T-cell (primary cell): ENCODE results near the gene LRP5. TPM values are rescaled to one million over a fixed set of nuclear protein-coding genes. Genes with fewer than 3 reads are reported as not detected.
"Not testable (repeated sequence)": the region's sequence is repeated elsewhere in the genome, so short reads cannot be mapped to it uniquely, and the experiment has no call there.

ENCODE experiments used
- ATAC-seq, 4 experiments: fragments of 200-7000 bp in 3 of 4; fragments of 150-1000 bp in 1 of 4; cut with Tn5 transposase; replicated peaks in 1 of 4; 1 replicate in 3 of 4; 2 replicates in 1 of 4; pipeline ENCODE4 v1.10.0; 2021; ENCODE audit warnings: moderate library complexity in 3 of 4, mild to moderate bottlenecking in 2 of 4, moderate number of reproducible peaks in 1 of 4
- CTCF ChIA-PET, 2 donors: fragments of 300-600 bp; sonication (Branson Sonifier 250); formaldehyde crosslinking; loops; one replicate each; lab custom pipeline; 2022; ENCODE audit warnings: antibody characterized with exemption in 2 of 2; lab: Charles Lee
- POLR2A ChIA-PET, 2 donors: fragments of 300-600 bp; sonication (Branson Sonifier 250); formaldehyde crosslinking; loops; one replicate each; lab custom pipeline; 2022; ENCODE audit warnings: antibody characterized with exemption in 2 of 2; lab: Charles Lee
- DNase-seq, 35 experiments: peaks; one replicate each; pipeline versions ENCODE4 v3.0.0 to v3.0.0-alpha.2; 2013 to 2023
- H3K27ac ChIP-seq: one replicate; pipeline ENCODE4 v1.5.1; 2013; ENCODE audit warnings: low read length
- H3K27me3 ChIP-seq, 2 experiments: replicated peaks in 1 of 2; 1 replicate in 1 of 2; 2 replicates in 1 of 2; pipeline versions ENCODE4 v1.6.1 to v1.7.0; 2013; ENCODE audit warnings: low read length in 1 of 2, mixed read lengths in 1 of 2; ENCODE audit not compliant: control insufficient read depth in 2 of 2, insufficient read depth in 2 of 2; ENCODE audit errors: extremely low read depth in 1 of 2
- H3K36me3 ChIP-seq, 2 donors: 1 replicate in 1 of 2; 2 replicates in 1 of 2; pipeline versions ENCODE4 v1.6.1 to v1.7.0; 2013; ENCODE audit warnings: low read length in 1 of 2; ENCODE audit not compliant: control insufficient read depth in 2 of 2, insufficient read depth in 1 of 2; ENCODE audit errors: extremely low read depth in 1 of 2
- H3K4me1 ChIP-seq, 2 experiments: 1 replicate in 1 of 2; 2 replicates in 1 of 2; pipeline versions ENCODE4 v1.6.1 to v1.7.0; 2013; ENCODE audit warnings: low read length in 2 of 2, mixed read lengths in 1 of 2; ENCODE audit not compliant: insufficient read depth in 2 of 2, control insufficient read depth in 1 of 2; ENCODE audit errors: extremely low read depth in 1 of 2
- H3K4me3 ChIP-seq, 2 donors: 1 replicate in 1 of 2; 2 replicates in 1 of 2; pipeline versions ENCODE4 v1.5.1 to v1.7.0; 2013; ENCODE audit warnings: mild to moderate bottlenecking in 2 of 2, low read length in 1 of 2, moderate library complexity in 1 of 2; ENCODE audit not compliant: control insufficient read depth in 1 of 2; ENCODE audit errors: extremely low read depth in 1 of 2
- H3K9me3 ChIP-seq: 2 replicates; pipeline ENCODE4 v1.7.0; 2013
- H3K27ac Mint-ChIP-seq, 2 donors: one replicate each; pipeline ENCODE4 v1.8.0; 2020 to 2021; ENCODE audit warnings: mild to moderate bottlenecking in 2 of 2, mixed read lengths in 2 of 2
- H3K27me3 Mint-ChIP-seq, 2 donors: one replicate each; pipeline ENCODE4 v1.8.0; 2021 to 2022; ENCODE audit warnings: mixed read lengths in 2 of 2
- H3K36me3 Mint-ChIP-seq: one replicate; pipeline ENCODE4 v1.8.0; 2021; ENCODE audit warnings: mixed read lengths
- H3K4me1 Mint-ChIP-seq, 3 donors: one replicate each; pipeline ENCODE4 v1.8.0; 2020 to 2022; ENCODE audit warnings: mixed read lengths in 3 of 3, mild to moderate bottlenecking in 1 of 3
- H3K4me3 Mint-ChIP-seq, 3 donors: one replicate each; pipeline ENCODE4 v1.8.0; 2020 to 2022; ENCODE audit warnings: mild to moderate bottlenecking in 3 of 3, mixed read lengths in 3 of 3, moderate library complexity in 3 of 3
- H3K9me3 Mint-ChIP-seq, 3 donors: one replicate each; pipeline ENCODE4 v1.8.0; 2020 to 2022; ENCODE audit warnings: mixed read lengths in 3 of 3
- WGBS: methylation state at CpG from one replicate; pipeline ENCODE4 v1.1.5; 2013; ENCODE audit warnings: missing lambda C conversion rate; ENCODE audit not compliant: insufficient coverage; 5-methylcytosine and 5-hydroxymethylcytosine counted together
- total RNA-seq, 35 experiments: library from RNA in 6 of 35; stranded (reverse) in 6 of 35; fragments of 120-200 nt in 1 of 35; gene quantifications; one replicate each; pipeline versions ENCODE4 v1.2.1 to v1.2.4 and lab custom pipeline; 2013 to 2026

The LRP5 gene
- total RNA-seq, 5 donors from 2014 or later (not counting 1 experiment from before 2014, with no cell fraction given) = 1.8 to 11.3 (median 7.0) TPM

DNA sequence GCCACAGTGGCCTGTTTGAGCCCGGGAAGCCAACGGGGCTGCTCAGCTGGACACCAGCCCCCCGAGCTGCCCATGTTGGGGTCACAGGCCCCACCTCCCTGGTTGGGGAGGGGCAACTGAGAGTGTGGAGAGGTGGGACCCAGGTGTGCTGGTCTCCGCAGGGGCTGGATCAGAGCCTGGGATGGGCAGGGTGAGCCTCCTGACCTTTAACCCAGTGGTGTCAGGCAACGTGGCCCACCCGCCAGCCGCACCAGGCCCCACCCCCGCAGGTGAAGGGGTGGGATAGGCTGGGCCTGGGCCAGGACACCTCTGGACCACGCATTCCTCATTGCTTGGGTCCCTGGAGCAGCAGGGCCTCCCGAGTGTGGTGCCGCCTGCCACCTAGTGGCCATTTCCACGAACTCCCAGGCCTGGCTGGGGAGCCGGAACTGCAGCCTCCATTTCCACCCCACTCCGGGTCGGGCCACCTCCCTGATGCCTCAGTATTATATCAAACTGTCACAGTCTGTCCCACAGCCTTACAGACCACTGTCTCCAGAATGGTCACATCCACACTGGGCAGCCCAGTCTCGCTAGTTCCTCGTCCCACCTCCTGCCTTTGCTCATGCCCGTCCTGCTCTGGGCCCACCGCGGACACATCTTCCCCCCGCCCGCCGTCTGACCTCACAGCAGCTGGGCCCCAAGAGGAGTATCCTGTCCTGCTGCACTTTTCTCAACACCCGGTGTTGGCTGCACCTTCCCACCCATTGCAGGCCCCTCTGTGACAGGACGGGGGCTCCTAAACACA is 134.8 kb downstream of the LRP5 start:
- H3K9me3 ChIP-seq = no peaks in the 10 kb centered on the region
- no peak overlapping the region for H3K27ac Mint-ChIP-seq
- 45% methylated on average over 20 of the region's 25 CpGs for WGBS
- peaks cover 0 to 2% of the 10 kb centered on the region in 2 experiments for H3K27me3 ChIP-seq
- ChIA-PET POLR2A (no interaction called here), CTCF (interaction anchor here in 1 of 2 donors (0.6 kb wide), 1 partner anchor 1160 kb away, joined by 3 read pairs; no protein-coding TSS in a partner anchor)
- no peaks in the 10 kb centered on the region for H3K27me3 Mint-ChIP-seq
- no peak overlapping the region for H3K4me3 Mint-ChIP-seq
- peaks cover 0 to 11% of the 10 kb centered on the region in 2 experiments for H3K4me1 ChIP-seq
- no peaks in the 10 kb centered on the region for H3K36me3 Mint-ChIP-seq
- no peak overlapping the region for H3K4me3 ChIP-seq
- no peak overlapping the region for H3K27ac ChIP-seq
- DNase-seq (peak; percentile 46 to 85 (median 69)), ATAC-seq (peak; percentile 95 to 99 (median 96))
- H3K36me3 ChIP-seq = no peaks in the 10 kb centered on the region
- H3K4me1 Mint-ChIP-seq = peaks cover 4 to 5% (median 4%) of the 10 kb centered on the region in 3 donors
- H3K9me3 Mint-ChIP-seq = no peaks in the 10 kb centered on the region

DNA sequence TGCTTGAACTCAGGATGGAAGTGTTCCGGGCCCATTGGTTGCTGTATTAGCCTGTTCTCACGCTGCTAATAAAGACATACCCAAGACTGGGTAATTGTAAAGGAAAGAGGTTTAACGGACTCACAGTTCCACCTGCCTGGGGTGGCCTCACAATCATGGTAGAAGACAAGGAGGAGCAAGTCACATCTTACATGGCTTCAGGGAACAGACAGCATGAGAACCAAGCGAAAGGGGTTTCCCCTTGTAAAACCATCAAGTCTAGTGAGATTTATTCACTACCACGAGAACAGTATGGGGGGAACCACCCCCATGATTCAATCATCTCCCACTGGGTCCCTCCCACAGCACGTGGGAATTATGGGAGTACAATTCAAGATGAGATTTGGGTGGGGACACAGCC is 135.5 kb downstream of the LRP5 start:
- H3K27me3 ChIP-seq, H3K4me3 ChIP-seq, H3K27me3 Mint-ChIP-seq, H3K4me3 Mint-ChIP-seq, POLR2A ChIA-PET, H3K9me3 ChIP-seq, H3K36me3 Mint-ChIP-seq, ATAC-seq, DNase-seq, H3K27ac ChIP-seq, H3K36me3 ChIP-seq, H3K9me3 Mint-ChIP-seq, H3K27ac Mint-ChIP-seq, CTCF ChIA-PET, H3K4me1 Mint-ChIP-seq: not testable (repeated sequence)
- peaks cover 0 to 11% of the 10 kb centered on the region in 2 experiments for H3K4me1 ChIP-seq
- no CpG with 5 or more reads among the region's 6 CpGs for WGBS

DNA sequence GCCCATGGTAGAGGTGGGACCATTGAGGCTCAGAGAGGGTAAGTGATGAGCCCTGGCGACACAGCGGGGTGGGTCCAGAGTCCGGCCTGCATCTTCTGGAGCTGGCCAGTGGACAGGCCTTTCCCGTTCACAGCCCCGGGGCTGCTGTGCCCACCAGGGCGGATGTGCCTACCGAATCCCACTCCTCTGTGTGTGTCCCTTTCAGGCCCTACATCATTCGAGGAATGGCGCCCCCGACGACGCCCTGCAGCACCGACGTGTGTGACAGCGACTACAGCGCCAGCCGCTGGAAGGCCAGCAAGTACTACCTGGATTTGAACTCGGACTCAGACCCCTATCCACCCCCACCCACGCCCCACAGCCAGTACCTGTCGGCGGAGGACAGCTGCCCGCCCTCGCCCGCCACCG is 136.2 kb downstream of the LRP5 start:
- Histone ChIP-seq H3K36me3 (no peaks in the 10 kb centered on the region), H3K4me3 (no peak overlapping the region), H3K4me1 (peaks cover 0 to 11% of the 10 kb centered on the region in 2 experiments), H3K27me3 (peaks cover 0 to 2% of the 10 kb centered on the region in 2 experiments), H3K9me3 (no peaks in the 10 kb centered on the region), H3K27ac (no peak overlapping the region)
- 97% methylated on average over 17 of the region's 25 CpGs for WGBS
- no peak overlapping the region for H3K4me3 Mint-ChIP-seq
- DNase-seq (no peak), ATAC-seq (no peak)
- no peaks in the 10 kb centered on the region for H3K36me3 Mint-ChIP-seq
- H3K27me3 Mint-ChIP-seq = no peaks in the 10 kb centered on the region
- no peak overlapping the region for H3K27ac Mint-ChIP-seq
- H3K9me3 Mint-ChIP-seq = no peaks in the 10 kb centered on the region
- POLR2A ChIA-PET = no interaction called here
- CTCF ChIA-PET = no interaction called here
- peaks cover 4 to 5% (median 4%) of the 10 kb centered on the region in 3 donors for H3K4me1 Mint-ChIP-seq

DNA sequence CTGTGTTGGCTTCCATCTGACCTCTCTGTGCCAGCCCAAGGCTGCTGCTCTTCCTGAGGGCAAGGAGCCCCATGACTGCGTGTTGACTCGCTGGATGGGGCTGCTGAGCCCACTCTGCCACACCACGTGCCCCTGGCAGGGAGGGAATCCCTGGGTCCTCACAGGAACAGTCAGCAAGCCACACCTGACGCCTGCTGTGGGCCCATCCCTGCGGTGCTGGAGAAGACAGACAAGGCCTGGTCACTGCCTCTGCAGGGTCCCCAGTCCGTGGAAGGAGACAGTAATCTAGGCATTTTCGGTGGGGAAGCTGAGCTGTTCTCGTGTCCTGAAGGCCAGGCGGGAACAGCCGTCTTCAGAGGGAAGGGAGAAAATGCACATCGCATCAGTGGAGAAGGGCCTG is 137.6 kb downstream of the LRP5 start:
- ChIA-PET POLR2A (no interaction called here), CTCF (no interaction called here)
- H3K4me3 ChIP-seq = no peak overlapping the region
- no peaks in the 10 kb centered on the region for H3K9me3 ChIP-seq
- Mint-ChIP-seq H3K27me3 (no peaks in the 10 kb centered on the region), H3K4me3 (no peak overlapping the region), H3K27ac (no peak overlapping the region), H3K36me3 (no peaks in the 10 kb centered on the region), H3K9me3 (no peaks in the 10 kb centered on the region), H3K4me1 (peaks cover 4 to 5% (median 4%) of the 10 kb centered on the region in 3 donors)
- H3K36me3 ChIP-seq = no peaks in the 10 kb centered on the region
- H3K4me1 ChIP-seq = peaks cover 0 to 11% of the 10 kb centered on the region in 2 experiments
- DNase-seq = no peak
- ATAC-seq = no peak
- 90% methylated on average over 11 of the region's 11 CpGs for WGBS
- H3K27ac ChIP-seq = no peak overlapping the region
- H3K27me3 ChIP-seq = peaks cover 0 to 2% of the 10 kb centered on the region in 2 experiments

DNA sequence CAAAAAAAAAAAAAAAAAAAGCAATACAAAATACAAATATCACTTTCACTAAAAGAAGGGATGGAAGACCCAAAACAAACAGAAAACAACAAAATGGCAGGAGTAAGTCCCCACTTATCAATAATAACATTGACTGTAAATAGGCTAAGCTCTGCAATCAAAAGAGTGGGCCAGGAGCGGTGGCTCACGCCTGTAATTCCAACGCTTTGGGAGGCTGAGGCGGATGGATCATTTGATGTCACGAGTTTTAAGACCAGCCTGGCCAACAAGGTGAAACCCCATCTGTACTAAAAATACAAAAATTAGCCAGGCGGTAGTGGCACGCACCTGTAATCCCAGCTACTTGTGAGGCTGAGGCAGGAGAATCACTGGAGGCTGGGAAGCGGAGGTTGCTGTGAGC is 138.3 kb downstream of the LRP5 start:
- Histone ChIP-seq H3K4me3 (no peak overlapping the region), H3K27ac (no peak overlapping the region), H3K36me3 (no peaks in the 10 kb centered on the region), H3K9me3 (no peaks in the 10 kb centered on the region), H3K4me1 (peaks cover 0 to 11% of the 10 kb centered on the region in 2 experiments), H3K27me3 (peaks cover 0 to 2% of the 10 kb centered on the region in 2 experiments)
- ChIA-PET POLR2A (no interaction called here), CTCF (no interaction called here)
- Mint-ChIP-seq H3K27ac (no peak overlapping the region), H3K4me1 (peaks cover 4 to 5% (median 4%) of the 10 kb centered on the region in 3 donors), H3K4me3 (no peak overlapping the region), H3K36me3 (no peaks in the 10 kb centered on the region), H3K9me3 (no peaks in the 10 kb centered on the region), H3K27me3 (no peaks in the 10 kb centered on the region)
- no peak for DNase-seq
- WGBS = 93% methylated on average over 4 of the region's 8 CpGs
- ATAC-seq = no peak

- Mint-ChIP-seq H3K4me1 (peaks cover 0 to 1% (median under 1%) of the 10 kb centered on the region in 3 donors), H3K27me3 (no peaks in the 10 kb centered on the region), H3K4me3 (no peak overlapping the region), H3K27ac (no peak overlapping the region), H3K9me3 (no peaks in the 10 kb centered on the region), H3K36me3 (no peaks in the 10 kb centered on the region)
- CTCF ChIA-PET = no interaction called here
- no peak overlapping the region for H3K27ac ChIP-seq
- POLR2A ChIA-PET = no interaction called here
- ATAC-seq = no peak
- DNase-seq = no peak
- no peak overlapping the region for H3K4me3 ChIP-seq
- 100% methylated on average over 1 of the region's 8 CpGs for WGBS
- H3K36me3 ChIP-seq = no peaks in the 10 kb centered on the region
- peaks cover 0 to 6% of the 10 kb centered on the region in 2 experiments for H3K4me1 ChIP-seq
- H3K9me3 ChIP-seq = no peaks in the 10 kb centered on the region
- H3K27me3 ChIP-seq = no peaks in the 10 kb centered on the region
Measured at GRCh38 chr11:68454767-68455166, 142.4 kb downstream of the LRP5 start.
